Calu3 (cell line): ENCODE results near the gene ATAD3B. TPM values are rescaled to one million over a fixed set of nuclear protein-coding genes. Genes with fewer than 3 reads are reported as not detected.
A peak's percentile ranks its signal among the peaks of the same experiment; 100 is the strongest.
"Not testable (repeated sequence)": the region's sequence is repeated elsewhere in the genome, so short reads cannot be mapped to it uniquely, and the experiment has no call there.

Experiments used
- BruUV-seq: library from RNA; stranded (reverse); fragments of 400-500 nt; replicated peaks from 2 replicates; lab custom pipeline; 2021; lab: Mats Ljungman, UMichigan
- CTCF ChIA-PET: fragments of 300-600 bp; sonication (Branson Sonifier 250); formaldehyde crosslinking; loops from one replicate; lab custom pipeline; 2022; ENCODE audit warnings: antibody characterized with exemption; lab: Charles Lee
- DNase-seq: peaks from one replicate; pipeline ENCODE4 v3.0.0; 2022
- H3K27ac Mint-ChIP-seq: one replicate; pipeline ENCODE4 v1.8.0; 2022; ENCODE audit warnings: mixed read lengths; ENCODE audit not compliant: unreplicated experiment
- H3K27me3 Mint-ChIP-seq: one replicate; pipeline ENCODE4 v1.8.0; 2022; ENCODE audit warnings: mixed read lengths; ENCODE audit not compliant: unreplicated experiment
- H3K36me3 Mint-ChIP-seq: one replicate; pipeline ENCODE4 v1.8.0; 2022; ENCODE audit warnings: mild to moderate bottlenecking, moderate library complexity, mixed read lengths; ENCODE audit not compliant: insufficient read depth, unreplicated experiment
- H3K4me1 Mint-ChIP-seq: one replicate; pipeline ENCODE4 v1.8.0; 2022; ENCODE audit warnings: mild to moderate bottlenecking, low read depth, mixed read lengths; ENCODE audit not compliant: unreplicated experiment
- H3K4me3 Mint-ChIP-seq: one replicate; pipeline ENCODE4 v1.8.0; 2022; ENCODE audit warnings: mild to moderate bottlenecking, low read depth, moderate library complexity, mixed read lengths; ENCODE audit not compliant: unreplicated experiment
- H3K9me3 Mint-ChIP-seq: one replicate; pipeline ENCODE4 v1.8.0; 2022; ENCODE audit warnings: low read depth, mixed read lengths; ENCODE audit not compliant: unreplicated experiment
- CTCF ChIP-seq: fragments of 200-600 bp; IDR thresholded peaks from one replicate; pipeline ENCODE4 v1.8.0; 2022; ENCODE audit warnings: antibody characterized with exemption; ENCODE audit not compliant: unreplicated experiment
- intact Hi-C: fragments of 100-400 bp; cut with micrococcal nuclease; formaldehyde crosslinking; loops from one replicate; pipeline ENCODE4 v1.10.0; 2022; ENCODE audit not compliant: unreplicated experiment
- total RNA-seq: library from RNA; stranded (reverse); gene quantifications from 2 replicates; pipeline ENCODE4 v1.2.3, GENCODE V29; 2022

Gene ATAD3B
- total RNA-seq, 1 experiment from 2014 or later: 46.3 TPM

DNA sequence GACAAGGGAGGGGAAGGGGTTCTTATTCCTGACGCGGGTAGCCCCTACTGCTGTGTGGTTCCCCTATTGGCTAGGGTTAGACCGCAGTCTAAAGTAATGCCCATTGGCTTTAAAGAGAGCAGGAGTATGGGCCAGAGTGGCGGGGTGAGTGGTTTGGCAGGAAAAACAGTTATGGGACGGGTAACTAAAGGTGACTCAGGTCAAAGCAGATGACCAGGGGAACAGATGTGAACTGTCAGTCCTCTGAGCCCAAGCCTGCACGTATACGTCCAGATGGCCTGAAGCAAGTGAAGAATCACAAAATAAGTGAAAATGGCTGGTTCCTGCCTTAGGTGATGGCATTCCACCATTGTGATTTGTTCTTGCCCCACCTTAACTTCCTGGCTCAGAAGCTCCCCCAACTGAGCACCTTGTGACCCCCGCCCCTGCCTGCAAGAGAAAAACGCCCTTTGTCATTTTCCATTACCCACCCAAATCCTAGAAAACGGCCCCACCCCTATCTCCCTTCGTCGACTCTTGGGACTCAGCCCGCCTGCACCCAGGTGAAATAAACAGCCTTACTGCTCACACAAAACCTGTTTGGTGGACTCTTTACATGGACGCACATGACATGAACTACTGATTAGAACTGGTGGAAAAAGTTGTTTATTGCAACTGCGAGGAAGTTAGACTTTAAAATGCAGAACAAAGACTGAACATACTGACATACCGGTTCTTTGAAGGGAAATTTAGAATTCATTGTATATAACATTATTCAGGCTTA lies 758 bp upstream of the ATAD3B start:
- peaks cover 47% of the 10 kb centered on the region for H3K36me3 Mint-ChIP-seq
- H3K4me3 Mint-ChIP-seq: peak overlapping the region; percentile 86
- no peak for TF ChIP-seq CTCF
- CTCF ChIA-PET: no interaction called here
- no peaks in the 10 kb centered on the region for H3K4me1 Mint-ChIP-seq
- H3K27ac Mint-ChIP-seq: peak overlapping the region; percentile 83
- H3K27me3 Mint-ChIP-seq: no peaks in the 10 kb centered on the region
- DNase-seq: no peak
- intact Hi-C loops: no loop called here
- TSS peak; percentile 81 for BruUV-seq
- H3K9me3 Mint-ChIP-seq: no peaks in the 10 kb centered on the region

DNA sequence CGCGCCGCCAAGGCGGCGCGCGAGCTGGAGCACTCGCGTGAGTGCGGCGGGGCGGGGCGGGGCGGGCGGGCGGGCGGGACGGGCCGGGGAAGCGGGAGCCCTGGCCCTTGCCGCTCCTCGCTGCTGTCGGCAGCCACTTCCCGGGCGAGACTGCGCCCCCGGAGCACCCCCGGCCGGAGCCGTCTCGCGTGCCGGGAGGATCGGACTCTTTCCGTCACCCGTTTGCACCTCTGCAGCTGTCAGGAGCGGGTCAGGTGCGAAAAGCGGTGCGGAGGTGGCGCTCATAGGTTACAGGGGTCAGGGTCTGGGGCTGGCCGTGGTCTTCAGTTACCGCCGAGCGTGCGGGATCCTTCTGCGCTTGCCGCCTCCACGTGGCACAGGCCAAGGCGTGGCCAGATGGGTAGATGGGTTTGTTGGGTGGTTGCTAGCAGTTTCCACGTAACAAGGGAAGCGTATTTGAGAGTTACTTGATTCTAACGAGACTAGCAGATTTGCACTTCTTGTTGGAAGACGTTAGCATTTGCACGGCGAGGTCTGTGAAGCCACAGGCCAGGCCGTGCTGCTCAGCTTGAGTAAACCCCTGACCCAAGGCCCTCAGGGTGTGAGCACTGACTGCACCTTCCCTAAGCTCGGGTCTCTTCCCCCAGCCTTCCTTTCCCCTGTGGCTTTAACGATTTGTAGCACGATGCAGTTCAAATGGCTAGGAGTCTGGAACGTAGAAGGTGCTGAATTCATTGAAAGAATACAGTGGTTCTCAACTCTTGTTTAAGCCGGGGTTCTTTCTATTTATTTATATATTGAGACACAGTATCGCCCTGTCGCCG lies 700 bp downstream of the ATAD3B start:
- H3K27me3 Mint-ChIP-seq, H3K27ac Mint-ChIP-seq, CTCF ChIA-PET, intact Hi-C loops, DNase-seq, H3K9me3 Mint-ChIP-seq, H3K4me1 Mint-ChIP-seq: not testable (repeated sequence)
- peaks cover 56% of the 10 kb centered on the region for H3K36me3 Mint-ChIP-seq
- H3K4me3 Mint-ChIP-seq: peak overlapping the region; percentile 86
- TSS peak; percentile 74 for BruUV-seq

- BruUV-seq, H3K27ac Mint-ChIP-seq, H3K9me3 Mint-ChIP-seq, H3K4me3 Mint-ChIP-seq, H3K4me1 Mint-ChIP-seq, H3K27me3 Mint-ChIP-seq, intact Hi-C loops, DNase-seq, CTCF ChIA-PET: not testable (repeated sequence)
- peaks cover 71% of the 10 kb centered on the region for H3K36me3 Mint-ChIP-seq
Observed at GRCh38 chr1:1476011-1476410, 4.4 kb downstream of the ATAD3B start.

GRCh38 chr1:1477206-1477605 lies 5.6 kb downstream of the ATAD3B start:
- no peak overlapping the region for H3K4me3 Mint-ChIP-seq
- BruUV-seq: no TSS peak
- intact Hi-C loops: no loop called here
- DNase-seq: no peak
- H3K4me1 Mint-ChIP-seq: no peaks in the 10 kb centered on the region
- no peaks in the 10 kb centered on the region for H3K27me3 Mint-ChIP-seq
- CTCF ChIA-PET: no interaction called here
- no peaks in the 10 kb centered on the region for H3K9me3 Mint-ChIP-seq
- no peak overlapping the region for H3K27ac Mint-ChIP-seq
- no peak for TF ChIP-seq CTCF
- peaks cover 64% of the 10 kb centered on the region for H3K36me3 Mint-ChIP-seq

GRCh38 chr1:1479547-1480487 lies 8.3 kb downstream of the ATAD3B start:
- H3K27me3 Mint-ChIP-seq: no peaks in the 10 kb centered on the region
- no peaks in the 10 kb centered on the region for H3K9me3 Mint-ChIP-seq
- H3K4me3 Mint-ChIP-seq: no peak overlapping the region
- no TSS peak for BruUV-seq
- no peak for DNase-seq
- peaks cover 63% of the 10 kb centered on the region for H3K36me3 Mint-ChIP-seq
- no peak overlapping the region for H3K27ac Mint-ChIP-seq
- CTCF ChIA-PET: no interaction called here
- H3K4me1 Mint-ChIP-seq: no peaks in the 10 kb centered on the region
- no peak for TF ChIP-seq CTCF
- intact Hi-C loops: no loop called here

GRCh38 chr1:1480488-1480867 lies 8.9 kb downstream of the ATAD3B start:
- H3K4me1 Mint-ChIP-seq, H3K27me3 Mint-ChIP-seq, H3K4me3 Mint-ChIP-seq, CTCF ChIA-PET, H3K9me3 Mint-ChIP-seq, intact Hi-C loops, H3K27ac Mint-ChIP-seq, BruUV-seq, DNase-seq: not testable (repeated sequence)
- peaks cover 60% of the 10 kb centered on the region for H3K36me3 Mint-ChIP-seq

GRCh38 chr1:1481811-1482210 lies 10.2 kb downstream of the ATAD3B start:
- H3K4me3 Mint-ChIP-seq, DNase-seq, H3K27ac Mint-ChIP-seq, H3K9me3 Mint-ChIP-seq, intact Hi-C loops, H3K27me3 Mint-ChIP-seq, H3K4me1 Mint-ChIP-seq, BruUV-seq, CTCF ChIA-PET: not testable (repeated sequence)
- H3K36me3 Mint-ChIP-seq: peaks cover 53% of the 10 kb centered on the region
